ENCODE data around the gene CYP1A2. TPM values are rescaled to one million over a fixed set of nuclear protein-coding genes. Genes with fewer than 3 reads are reported as not detected.
"Not testable (repeated sequence)": the region's sequence is repeated elsewhere in the genome, so short reads cannot be mapped to it uniquely, and the experiment has no call there.

CYP1A2 gene
- total RNA-seq, 2 donors from 2014 or later = not detected

DNA sequence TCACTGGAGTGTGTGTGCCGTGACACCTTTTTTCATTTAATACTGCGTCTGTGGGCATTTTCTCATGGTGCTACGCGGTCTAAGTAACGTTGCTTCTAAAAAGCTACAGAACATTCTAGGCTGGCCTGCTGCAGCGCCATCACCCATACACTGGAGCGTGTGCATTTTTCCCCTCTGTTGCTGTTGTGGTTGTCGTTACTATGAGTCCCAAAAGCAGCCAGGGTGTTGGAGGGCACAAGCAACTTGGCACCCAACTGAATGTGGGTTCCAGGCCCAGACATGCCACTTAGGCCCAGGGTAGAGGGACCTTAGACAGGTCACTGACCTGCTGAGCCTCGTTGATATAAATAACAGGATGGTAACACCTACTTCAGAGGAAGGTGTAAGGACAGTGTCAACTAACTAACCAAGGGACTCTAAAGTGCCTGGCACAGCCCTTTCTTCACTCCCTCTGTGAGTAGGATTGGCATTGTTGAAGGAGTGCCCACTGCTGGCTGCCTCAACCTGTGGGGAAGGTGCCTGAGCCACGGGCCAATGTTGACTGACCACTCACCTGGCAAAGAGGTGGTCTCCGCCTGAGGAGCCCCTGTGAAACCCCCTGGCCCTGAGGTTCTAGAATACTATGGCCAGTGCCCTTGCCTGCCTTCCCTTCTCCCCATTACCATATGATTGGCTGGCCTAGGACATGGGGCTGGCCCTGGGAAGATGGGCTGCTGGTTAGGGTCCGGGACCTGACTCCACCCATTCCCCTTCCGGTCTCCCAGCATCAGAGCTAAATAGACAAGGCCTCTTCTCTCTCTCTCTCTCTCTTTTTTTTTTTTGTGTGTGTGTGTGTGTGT is 36.8 kb downstream of the CYP1A2 start:
- ATAC-seq (no peak), DNase-seq (no peak)
- intact Hi-C loops (cut with DNase I, micrococcal nuclease) = no loop called here

DNA sequence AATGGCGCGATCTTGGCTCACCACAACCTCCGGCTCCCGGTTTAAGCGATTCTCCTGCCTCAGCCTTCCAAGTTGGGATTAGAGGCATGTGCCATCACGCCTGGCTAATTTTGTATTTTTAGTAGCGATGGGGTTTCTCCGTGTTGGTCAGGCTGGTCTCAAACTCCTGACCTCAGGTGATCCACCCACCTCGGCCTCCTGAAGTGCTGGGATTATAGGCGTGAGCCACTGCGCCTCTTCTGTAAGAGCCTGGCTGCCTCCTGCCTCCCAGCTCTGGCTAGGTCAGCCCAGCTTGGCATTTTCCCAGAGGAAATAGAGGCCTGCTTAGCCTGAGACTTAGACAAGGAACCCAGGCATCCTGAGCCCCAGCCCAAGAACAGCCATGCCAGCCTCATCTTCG is 37.4 kb downstream of the CYP1A2 start:
- intact Hi-C loops (cut with DNase I, micrococcal nuclease); DNase-seq; ATAC-seq: not testable (repeated sequence)

DNA sequence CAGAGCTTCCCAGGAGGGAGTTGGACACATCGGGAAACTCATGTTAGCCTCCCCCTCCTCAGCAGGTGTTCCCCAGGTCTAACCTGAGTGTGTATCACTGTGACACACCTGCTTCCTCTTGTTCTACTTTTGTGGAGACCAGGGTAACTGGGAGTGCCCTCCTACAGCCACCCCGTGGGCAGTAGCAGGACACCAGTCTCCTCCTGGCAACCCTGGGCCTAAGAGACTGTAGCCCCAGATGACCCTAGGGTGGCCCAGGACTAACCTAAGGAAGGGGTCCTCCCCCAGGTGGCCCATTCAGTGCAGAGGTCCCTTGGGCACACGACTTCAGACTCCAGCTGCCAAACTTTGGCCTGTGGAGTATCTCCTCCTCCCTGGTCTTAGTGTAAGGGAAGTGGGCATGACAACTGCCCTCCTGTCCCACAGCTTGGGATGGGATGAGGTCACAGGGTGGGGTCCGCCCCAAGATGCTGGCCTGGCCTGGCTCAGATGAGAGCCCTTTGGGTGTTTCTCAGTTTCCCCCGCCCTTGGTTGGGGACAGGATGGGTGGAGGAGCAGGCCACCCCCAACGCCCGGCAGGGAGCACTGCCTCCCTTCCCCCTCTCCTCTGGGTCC is 38.0 kb downstream of the CYP1A2 start:
- intact Hi-C loops (cut with DNase I, micrococcal nuclease) = no loop called here
- ATAC-seq = no peak
- no peak for DNase-seq

DNA sequence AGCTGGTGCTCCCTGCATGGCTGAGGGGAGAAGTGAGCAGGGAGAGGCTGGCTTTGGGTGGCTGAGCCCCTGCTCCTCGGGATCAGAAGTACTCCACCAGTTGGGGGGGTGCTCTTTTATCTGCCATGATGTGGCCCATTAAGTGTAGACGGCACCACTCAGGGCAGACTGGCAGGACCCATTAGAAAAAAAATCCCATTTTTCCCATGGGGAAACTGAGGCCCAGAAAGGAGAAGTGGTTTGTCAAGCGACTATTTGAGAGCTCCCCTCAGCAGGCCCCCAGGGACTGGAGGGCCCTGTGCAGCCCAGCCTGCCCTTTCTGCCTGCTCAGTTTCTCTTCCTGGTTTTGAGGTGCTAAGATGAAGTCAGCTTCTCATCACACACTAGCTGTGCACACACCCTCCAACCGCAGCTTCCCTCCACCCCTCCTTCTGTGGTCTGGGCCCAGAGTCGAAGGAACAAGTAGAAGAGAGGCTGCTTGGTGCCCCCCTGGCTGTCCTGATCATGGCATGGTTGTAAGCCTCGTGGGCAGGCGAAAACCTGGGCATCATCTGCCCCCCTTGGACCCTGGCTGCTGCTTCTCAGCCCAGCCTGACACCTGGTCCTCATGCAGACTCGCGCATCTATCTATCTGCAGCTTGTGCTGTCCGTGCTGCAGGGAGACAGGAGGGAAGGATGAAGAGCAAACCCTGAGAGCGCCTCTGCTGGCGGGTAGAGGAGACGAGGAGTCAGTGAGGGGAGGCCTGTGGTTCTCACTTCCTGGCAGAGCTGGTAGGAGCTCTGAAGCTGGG is 38.8 kb downstream of the CYP1A2 start:
- intact Hi-C loops (cut with DNase I, micrococcal nuclease) = no loop called here
- DNase-seq (peak; percentile 84 to 87), ATAC-seq (peak; percentile 62)

DNA sequence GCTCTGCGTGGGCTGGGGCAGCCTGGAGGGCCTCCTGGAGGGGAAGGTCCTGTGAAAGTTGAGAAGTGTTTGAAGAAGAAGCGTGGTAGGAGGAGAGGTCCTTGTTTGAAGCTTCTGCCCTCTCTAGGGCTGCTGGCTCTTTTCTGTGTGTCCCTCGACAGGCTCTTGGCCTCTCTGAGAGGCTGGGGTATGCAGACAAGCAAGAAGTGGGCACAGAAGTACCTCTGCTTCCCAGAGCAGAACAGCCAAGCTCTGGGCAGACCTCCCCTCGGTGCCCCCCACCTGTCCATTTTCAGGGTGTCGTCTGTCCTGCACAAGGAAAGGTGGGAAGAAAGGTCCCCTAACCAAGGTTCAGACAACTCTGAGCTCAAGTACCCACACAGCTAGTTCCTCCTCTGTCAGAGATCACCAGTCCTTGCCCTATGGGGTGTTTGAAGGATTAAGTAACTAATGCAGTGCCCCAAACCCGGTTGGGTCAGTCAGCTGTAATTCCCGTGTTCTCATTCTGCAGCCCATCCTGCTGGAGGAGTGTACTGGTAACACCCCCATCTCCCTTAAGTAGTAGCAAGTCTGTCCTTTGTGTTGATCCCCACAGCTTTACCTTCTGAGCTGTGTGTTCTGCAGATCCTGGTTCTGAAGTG is 39.5 kb downstream of the CYP1A2 start:
- intact Hi-C loops (cut with DNase I, micrococcal nuclease) = no loop called here
- ATAC-seq (no peak), DNase-seq (no peak)

DNA sequence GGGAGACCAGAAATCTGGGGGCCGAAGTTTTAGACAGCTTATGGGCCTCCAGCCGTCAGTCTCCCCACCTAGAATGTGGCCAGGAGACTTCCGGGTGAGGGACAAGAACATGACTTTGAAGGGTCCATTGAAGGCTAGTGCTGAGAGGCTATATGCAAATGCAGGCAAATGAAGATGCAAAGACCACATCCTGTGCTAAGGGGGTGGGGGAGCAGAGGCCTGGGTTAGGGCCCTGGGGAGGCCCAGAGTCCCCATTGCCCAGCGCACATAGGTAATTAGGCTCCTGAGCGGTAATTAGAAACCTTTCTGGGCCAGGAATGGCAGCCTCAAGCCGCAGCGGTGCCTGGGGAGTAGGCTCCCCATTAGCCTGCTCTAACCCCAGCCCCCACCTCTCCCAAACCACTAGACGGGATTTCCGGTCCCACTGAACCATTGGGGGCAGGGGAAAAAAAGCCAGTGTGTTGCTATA is 40.1 kb downstream of the CYP1A2 start:
- DNase-seq (peak in 1 of 2 donors; percentile 53), ATAC-seq (peak; percentile 12)
- intact Hi-C loops (cut with DNase I, micrococcal nuclease) = no loop called here

DNA sequence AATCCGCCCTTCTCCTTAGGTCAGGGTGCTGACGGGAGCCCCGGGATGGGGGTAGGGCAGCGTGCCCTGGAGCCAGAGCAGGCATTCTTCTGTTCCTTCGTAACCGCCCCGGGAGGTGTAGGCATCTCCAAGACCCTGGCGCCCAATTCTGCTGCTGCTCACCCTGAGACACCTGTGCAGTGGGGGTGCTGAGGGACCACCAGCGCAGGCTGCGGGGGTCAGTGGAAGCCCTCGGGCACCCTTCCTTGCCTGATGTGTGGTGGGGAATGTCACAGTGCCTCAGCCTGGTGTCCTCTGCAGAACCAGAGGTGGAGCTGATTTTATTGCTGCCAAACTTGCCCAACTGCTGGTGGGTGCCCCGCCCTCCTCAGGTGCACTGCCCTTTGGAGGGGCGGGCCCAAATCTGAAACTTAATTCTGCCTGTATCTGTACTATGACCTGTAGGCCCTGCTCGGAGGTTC is 40.6 kb downstream of the CYP1A2 start:
- DNase-seq = peak; percentile 82 to 88
- intact Hi-C loops (cut with DNase I, micrococcal nuclease) = no loop called here
- ATAC-seq = peak; percentile 86

DNA sequence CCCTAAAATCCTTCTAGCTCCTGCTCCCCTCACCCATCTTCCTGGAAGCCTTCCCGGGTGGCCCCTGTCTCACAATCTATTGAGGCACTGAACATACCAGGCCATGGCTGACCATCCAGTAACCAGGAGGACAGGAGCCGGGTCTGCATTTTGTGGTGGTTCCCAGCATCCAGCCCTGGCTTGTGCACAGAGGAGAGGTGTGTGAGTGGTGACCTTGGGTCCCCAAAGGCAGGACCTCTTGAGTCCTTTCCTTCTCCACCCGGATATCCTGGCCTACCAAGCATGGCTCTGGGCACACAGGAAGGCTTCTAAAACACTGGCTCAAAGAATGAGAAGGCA is 41.1 kb downstream of the CYP1A2 start:
- no peak for DNase-seq
- intact Hi-C loops (cut with DNase I, micrococcal nuclease) = no loop called here
- ATAC-seq = peak; percentile 26

DNA sequence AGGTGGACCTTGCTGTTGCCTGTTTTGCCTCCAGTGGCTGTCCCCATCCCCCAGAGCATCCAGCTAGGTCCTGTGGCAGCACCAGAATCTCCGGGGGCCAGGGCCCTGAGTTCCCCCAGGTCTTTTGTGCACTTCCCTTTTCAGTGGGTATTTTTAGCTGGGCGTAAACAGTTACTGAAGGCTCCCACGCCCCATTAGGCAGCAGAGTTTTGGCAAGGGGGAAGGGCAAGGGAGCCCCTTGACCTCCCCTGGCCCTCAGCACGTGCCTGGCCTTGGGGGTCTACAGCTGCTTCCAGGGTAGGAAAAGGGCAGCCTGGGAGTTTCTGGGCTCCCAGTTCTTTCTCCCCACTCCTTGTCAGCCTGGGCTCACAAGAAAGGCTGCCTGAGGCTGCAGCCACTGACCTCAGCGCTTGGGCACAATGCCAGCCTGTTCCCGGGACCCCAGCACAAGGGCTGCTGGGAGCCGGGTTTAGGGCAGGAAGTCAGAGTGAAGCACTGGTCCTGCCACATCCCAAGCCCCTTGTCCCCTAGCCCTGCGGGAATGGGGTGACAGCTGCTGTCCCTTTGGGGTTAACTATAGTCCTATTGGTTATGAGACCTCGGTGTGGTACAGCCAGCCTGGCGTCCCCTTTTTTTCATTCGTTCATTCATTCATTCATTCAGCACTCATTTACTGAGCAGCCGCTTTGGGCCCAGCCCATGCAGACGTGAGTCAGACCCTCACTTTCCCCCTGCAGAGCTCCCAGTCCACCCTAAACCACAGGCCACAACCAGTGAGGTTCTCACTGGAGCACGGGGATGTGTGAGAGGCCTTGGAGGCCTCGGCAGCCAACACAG is 41.7 kb downstream of the CYP1A2 start:
- ATAC-seq (no peak), DNase-seq (peak; percentile 74 to 79)
- intact Hi-C loops (cut with DNase I, micrococcal nuclease) = no loop called here

DNA sequence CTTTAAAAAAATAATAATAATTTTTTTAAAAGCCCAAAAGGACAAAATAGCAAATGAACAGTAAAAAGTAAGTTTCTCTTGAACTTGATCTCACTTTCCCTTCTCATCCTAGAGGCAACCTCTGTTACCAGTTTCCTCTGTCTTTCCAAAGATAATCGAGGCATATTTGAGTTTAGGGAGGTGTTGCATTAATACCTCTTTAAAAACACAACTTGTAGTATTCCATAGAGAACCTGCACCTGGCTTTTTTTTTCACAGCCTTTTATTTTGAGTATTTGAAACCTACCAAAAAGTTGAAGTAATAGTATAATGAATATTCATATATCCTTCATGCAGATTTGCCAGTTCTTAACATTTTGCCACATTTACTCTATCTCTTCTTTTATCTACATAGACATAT is 42.4 kb downstream of the CYP1A2 start:
- DNase-seq = no peak
- ATAC-seq = no peak
- intact Hi-C loops (cut with DNase I, micrococcal nuclease) = no loop called here

DNA sequence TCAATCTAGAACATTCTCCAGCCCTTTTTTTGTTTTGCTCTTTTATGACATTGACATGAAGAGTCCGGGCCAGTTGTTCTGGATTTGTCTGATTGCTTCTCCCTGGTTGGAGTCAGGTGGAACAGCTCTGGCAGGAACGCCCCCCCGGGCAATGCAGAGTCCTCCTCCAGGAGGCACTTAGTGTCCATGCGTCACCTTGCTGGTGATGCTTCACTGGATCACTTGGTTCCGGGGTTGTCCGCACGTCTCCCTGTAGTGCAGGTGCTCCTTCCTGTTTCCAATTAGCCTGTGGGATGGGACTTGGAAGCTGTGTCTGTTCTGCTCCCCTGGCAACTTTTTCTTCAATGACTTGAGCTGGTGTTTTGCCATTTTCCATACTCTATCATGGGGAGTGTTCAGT is 43.0 kb downstream of the CYP1A2 start:
- intact Hi-C loops (cut with DNase I, micrococcal nuclease) = no loop called here
- DNase-seq = no peak
- no peak for ATAC-seq

DNA sequence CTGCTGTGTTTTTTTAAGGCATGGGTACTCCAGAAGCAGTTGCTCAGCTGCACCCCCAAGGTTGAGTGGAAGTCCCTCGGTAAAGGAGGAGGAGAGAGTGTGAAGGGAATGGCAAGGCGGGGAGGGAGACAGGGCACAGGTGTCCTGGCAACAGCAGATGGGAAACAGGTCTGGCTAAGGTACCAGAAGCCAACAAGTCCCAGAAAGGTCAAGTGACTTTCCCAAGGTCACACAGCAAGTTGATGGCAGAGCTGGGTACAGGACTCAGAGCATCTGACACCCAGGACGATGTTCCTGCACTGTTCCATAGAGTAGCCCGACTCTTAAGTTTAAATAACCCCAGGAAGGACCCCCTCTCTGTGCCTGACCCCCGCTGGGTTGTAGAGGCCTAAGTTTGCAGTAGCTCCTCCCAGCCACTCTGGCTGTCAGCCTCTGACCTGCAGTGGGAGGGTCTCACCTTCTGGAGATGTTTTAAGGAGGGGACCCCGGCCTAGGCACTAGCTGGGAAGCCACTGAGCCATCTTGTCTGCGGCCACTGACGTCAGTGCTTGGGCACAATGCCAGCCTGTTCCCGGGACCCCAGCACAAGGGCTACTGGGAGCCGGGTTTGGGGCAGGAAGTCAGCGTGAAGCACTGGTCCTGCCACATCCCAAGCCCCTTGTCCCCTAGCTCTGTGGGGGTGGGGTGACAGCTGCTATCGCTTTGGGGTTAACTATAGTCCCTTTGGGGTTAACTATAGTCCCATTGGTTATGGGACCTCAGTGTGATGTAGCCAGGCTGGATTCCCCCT is 43.8 kb downstream of the CYP1A2 start:
- DNase-seq (no peak), ATAC-seq (no peak)
- intact Hi-C loops (cut with DNase I, micrococcal nuclease) = no loop called here

DNA sequence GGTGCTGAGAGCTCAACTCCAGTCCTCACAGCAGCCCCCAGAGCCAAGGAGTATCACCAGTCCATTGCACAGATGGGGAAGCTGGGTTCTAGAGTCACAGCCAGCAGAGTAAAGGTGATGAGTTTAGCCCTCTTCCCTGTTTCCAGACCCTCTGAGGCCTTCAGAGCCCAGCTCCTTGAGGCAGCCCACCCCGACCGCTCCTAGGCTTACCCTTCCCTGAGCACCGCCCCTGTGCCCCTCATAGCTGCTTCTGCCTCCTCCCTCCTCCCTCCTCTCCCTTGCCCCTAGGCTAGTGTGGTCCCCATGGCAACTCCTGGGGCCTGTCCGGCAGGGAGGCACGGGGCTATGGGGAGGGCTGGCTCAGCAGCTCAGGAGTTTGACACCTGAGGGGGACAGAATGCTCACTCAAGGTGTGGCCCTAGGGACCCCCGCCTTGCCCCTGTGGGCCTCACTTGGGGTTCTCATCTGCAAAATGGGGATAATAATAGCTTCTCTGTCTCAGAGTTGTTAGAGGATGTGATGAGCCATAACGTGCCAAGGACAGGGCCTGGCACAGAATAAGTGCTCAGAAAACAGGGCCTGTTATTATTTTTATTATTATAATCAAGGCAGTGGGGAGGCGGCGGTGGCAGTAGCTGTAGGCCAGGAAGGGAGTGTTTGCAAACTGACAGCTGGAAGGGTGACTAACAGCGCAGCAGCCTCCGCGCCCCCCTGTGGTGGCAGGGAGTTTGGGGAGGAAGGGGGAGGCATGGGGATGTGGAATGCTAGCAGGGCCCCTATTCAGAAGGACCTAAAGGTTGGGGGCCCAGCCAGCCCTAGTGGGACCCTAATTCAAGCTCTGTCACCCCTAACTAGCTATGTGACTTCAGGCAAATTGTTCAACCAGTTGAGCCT is 44.7 kb downstream of the CYP1A2 start:
- ATAC-seq = no peak
- peak in 1 of 2 donors; percentile 62 for DNase-seq
- intact Hi-C loops (cut with DNase I, micrococcal nuclease) = no loop called here

DNA sequence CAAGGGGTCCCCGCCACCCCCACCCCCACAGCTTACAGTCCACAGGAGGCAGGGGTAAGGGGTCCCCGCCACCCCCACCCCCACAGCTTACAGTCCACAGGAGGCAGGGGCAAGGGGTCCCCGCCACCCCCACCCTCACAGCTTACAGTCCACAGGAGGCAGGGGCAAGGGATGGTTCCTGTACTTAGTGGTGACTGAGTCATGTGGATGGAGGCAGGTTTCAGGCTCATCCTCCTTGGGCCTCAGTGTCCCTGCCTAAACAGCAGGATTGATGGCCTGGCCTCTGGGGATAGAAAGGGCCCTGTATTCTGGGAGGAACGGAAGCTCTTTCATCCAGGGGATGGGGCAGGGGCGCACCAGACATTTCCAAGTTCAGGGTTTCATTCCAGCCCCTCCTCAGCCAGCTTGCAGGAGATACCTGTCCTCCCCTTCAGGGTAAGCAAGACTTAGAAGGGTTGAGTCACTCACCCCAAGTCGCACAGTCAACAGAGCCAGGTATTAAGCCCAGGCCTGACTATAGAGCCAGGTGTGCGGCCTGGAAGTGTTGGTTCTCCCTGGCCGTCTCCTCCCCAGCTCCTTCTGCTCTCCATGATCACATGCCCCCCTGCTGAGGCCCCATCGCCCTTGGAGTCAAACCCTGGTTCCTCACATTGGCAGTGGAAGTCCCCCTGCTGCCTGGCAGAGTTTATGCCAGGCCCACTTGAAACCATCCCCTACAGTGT is 45.8 kb downstream of the CYP1A2 start:
- ATAC-seq (no peak), DNase-seq (no peak)
- intact Hi-C loops (cut with DNase I, micrococcal nuclease) = no loop called here

DNA sequence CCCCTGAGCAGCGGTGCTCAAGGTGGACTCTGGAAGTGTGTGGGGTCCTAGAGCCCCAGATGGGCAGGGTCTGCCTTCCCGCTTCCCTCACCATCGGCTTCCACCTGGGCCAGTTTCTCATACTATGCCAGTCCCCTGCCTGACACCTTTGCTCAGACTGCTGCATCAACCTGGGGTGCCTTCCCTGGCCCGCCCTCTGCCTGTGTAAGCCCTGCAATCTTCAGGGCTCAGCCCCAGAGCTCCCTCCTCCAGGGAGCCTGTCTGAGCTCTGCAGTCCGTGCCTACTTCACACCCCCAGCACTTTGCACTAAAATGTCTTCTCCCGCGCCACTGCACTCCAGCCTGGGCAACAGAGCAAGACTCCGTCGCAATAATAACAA is 46.3 kb downstream of the CYP1A2 start:
- DNase-seq = no peak
- intact Hi-C loops (cut with DNase I, micrococcal nuclease) = no loop called here
- no peak for ATAC-seq

DNA sequence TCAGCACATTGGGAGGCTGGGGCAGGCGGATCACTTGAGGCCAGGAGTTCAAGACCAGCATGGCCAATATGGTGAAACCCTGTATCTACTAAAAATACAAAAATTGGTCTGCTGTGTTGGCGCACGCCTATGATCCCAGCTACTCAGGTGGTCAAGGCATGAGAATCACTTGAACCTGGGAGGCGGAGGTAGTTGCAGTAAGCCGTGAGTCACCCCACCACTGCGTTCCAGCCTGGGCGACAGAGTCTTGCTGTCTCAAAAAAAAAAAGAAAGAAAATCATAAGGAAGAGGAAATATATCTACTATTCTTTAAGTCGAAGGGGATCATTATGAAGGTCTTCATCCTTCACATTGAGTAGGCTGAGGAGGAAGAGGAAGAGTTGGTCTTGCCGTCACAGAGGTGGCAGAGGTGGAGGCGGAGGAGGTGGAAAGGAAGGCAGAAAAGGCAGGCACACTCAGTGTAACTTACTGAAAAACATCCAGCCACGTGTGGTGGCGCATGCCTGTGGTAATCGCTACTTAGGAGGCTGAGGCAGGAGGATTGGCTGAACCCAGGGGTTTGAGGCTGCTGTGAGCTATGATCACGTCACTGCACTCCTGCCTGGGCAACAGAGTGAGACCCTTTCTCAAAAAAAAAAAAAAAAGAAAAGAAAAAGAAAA is 47.5 kb downstream of the CYP1A2 start:
- DNase-seq (no peak), ATAC-seq (no peak)
- intact Hi-C loops (cut with DNase I, micrococcal nuclease) = no loop called here
